ENCODE measurements around the gene TRIP4. TPM values are rescaled to one million over a fixed set of nuclear protein-coding genes. Genes with fewer than 3 reads are reported as not detected.
A peak's percentile ranks its signal among the peaks of the same experiment; 100 is the strongest.
"Not testable (repeated sequence)": the region's sequence is repeated elsewhere in the genome, so short reads cannot be mapped to it uniquely, and the experiment has no call there.

Gene TRIP4
- total RNA-seq, 4 donors from 2014 or later: 16.9 to 53.3 (median 23.9) TPM

DNA sequence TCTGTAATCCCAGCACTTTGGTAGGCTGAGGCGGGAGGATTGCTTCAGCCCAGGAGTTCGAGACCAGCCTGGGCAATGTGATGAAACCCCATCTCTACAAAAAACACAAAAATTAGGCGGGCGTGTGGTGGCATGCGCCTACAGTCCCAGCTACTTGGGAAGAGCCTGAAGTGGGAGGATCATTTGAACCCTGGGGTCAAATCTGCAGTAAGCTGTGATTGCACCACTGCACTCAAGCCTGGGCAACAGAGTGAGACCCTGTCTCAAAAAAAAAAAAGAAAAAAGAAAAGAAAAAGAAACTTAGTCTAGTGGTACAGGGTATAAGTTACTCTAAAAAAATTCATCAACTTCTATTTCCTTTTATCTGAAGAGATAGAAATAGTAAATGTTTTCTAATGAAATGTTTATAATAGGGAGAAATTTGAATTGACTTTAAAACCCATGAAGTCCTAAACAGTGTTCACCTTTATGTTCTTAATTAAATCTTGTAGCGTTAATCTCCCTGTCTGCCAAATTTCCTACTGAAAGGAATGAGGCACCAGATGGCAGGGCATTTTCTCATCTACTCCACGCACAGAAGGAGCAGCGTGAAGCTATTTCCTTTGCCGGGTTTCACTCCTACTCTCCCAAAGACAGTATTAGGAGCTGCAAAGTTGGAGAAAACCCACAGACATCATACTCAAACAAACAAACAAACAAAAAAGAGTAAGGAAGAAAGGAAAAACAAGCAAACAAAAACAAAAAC lies 8.2 kb upstream of the TRIP4 start:
- H3K4me3 ChIP-seq: no peak overlapping the region
- in situ Hi-C loops (cut with MboI; ENCODE audit: low pct_ligation_motif_present in 1 of 4, low pct_unique_long_range_greater_than_20kb in 1 of 4, low sequenced_read_pairs in 3 of 4): no loop called here
- WGBS, 2 donors (ENCODE audit: low coverage in 1 of 2): 67 to 73% methylated on average over 5 to 9 of the region's 9 CpGs
- intact Hi-C loops (cut with DNase I; ENCODE audit: low total_unique reads): no loop called here
- H3K4me1 ChIP-seq: peaks cover 11 to 17% (median 12%) of the 10 kb centered on the region in 4 donors
- no peak overlapping the region for H3K27ac ChIP-seq
- TF ChIP-seq POLR2AphosphoS5 (IDR thresholded peaks at IDR 0.05) (no peak), EP300 (IDR thresholded peaks at IDR 0.05; ENCODE audit: low read depth) (no peak), CTCF (IDR thresholded peaks at IDR 0.05) (no peak), POLR2A (IDR thresholded peaks at IDR 0.05) (no peak)
- H3K36me3 ChIP-seq: no peaks in the 10 kb centered on the region
- no peaks in the 10 kb centered on the region for H3K27me3 ChIP-seq
- no peaks in the 10 kb centered on the region for H3K9me3 ChIP-seq
- no peak for DNase-seq

GRCh38 chr15:64380130-64380870 lies 7.3 kb upstream of the TRIP4 start:
- in situ Hi-C loops (cut with MboI; ENCODE audit: low pct_ligation_motif_present in 1 of 4, low pct_unique_long_range_greater_than_20kb in 1 of 4, low sequenced_read_pairs in 3 of 4); H3K27ac ChIP-seq; H3K9me3 ChIP-seq; H3K27me3 ChIP-seq; H3K36me3 ChIP-seq; DNase-seq; intact Hi-C loops (cut with DNase I; ENCODE audit: low total_unique reads): not testable (repeated sequence)
- WGBS, 2 donors (ENCODE audit: low coverage in 1 of 2): 47 to 56% methylated on average over 3 to 11 of the region's 11 CpGs
- Histone ChIP-seq H3K4me3 (peak overlapping the region in 3 of 4 donors; percentile 50 to 59 (median 57)), H3K4me1 (peaks cover 11 to 17% (median 12%) of the 10 kb centered on the region in 4 donors)

GRCh38 chr15:64381000-64381751 lies 6.5 kb upstream of the TRIP4 start, which contains the start of gene PCLAF:
Gene PCLAF, minus strand, starts transcription at chr15:64381441. Its CDS starts 70 bp downstream, at chr15:64381371.
- in situ Hi-C loops (cut with MboI; ENCODE audit: low pct_ligation_motif_present in 1 of 4, low pct_unique_long_range_greater_than_20kb in 1 of 4, low sequenced_read_pairs in 3 of 4) (no loop called here), intact Hi-C loops (cut with DNase I; ENCODE audit: low total_unique reads) (no loop called here)
- TF ChIP-seq POLR2AphosphoS5 (IDR thresholded peaks at IDR 0.05): no peak
- TF ChIP-seq CTCF (IDR thresholded peaks at IDR 0.05): peak in 3 of 5 experiments; percentile 7 to 21 (median 9)
- no peak for TF ChIP-seq EP300 (IDR thresholded peaks at IDR 0.05; ENCODE audit: low read depth)
- no peak for TF ChIP-seq POLR2A (IDR thresholded peaks at IDR 0.05)
- peaks cover 11 to 17% (median 12%) of the 10 kb centered on the region in 4 donors for H3K4me1 ChIP-seq
- no peaks in the 10 kb centered on the region for H3K27me3 ChIP-seq
- 2 to 4% methylated on average over 7 to 37 of the region's 38 CpGs for WGBS, 2 donors (ENCODE audit: low coverage in 1 of 2)
- H3K4me3 ChIP-seq: peak within 1 kb of the TSS; percentile 50 to 64 (median 58)
- no peaks in the 10 kb centered on the region for H3K9me3 ChIP-seq
- H3K36me3 ChIP-seq: no peaks in the 10 kb centered on the region
- peak; percentile 94 for DNase-seq
- peak within 1 kb of the TSS in 2 of 4 donors; percentile 31 to 55 for H3K27ac ChIP-seq

DNA sequence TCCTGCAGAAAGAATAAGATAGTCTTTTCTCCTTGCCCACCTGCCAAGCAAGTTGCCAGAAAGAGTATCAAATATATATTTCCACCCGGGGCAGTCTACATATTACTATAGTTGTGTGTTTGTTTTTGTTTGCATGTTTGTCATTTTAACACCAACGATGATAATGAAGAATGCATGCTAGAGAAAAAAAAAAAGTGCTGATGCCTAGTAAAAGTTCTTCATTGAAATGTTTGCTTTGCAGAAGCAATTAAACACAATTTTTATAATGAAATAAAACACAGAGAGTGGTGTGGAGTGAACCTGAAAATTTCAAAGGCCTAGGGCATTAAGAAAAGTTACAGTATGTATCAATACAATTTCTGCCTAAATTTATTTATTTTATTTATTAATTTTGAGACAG lies 3.9 kb upstream of the TRIP4 start:
- TF ChIP-seq EP300 (IDR thresholded peaks at IDR 0.05; ENCODE audit: low read depth) (no peak), CTCF (IDR thresholded peaks at IDR 0.05) (no peak), POLR2AphosphoS5 (IDR thresholded peaks at IDR 0.05) (no peak), POLR2A (IDR thresholded peaks at IDR 0.05) (no peak)
- DNase-seq: no peak
- 79 to 85% methylated on average over 2 of the region's 2 CpGs for WGBS, 2 donors (ENCODE audit: low coverage in 1 of 2)
- no peaks in the 10 kb centered on the region for H3K36me3 ChIP-seq
- no peak overlapping the region for H3K27ac ChIP-seq
- peaks cover 13 to 34% (median 18%) of the 10 kb centered on the region in 4 donors for H3K4me1 ChIP-seq
- in situ Hi-C loops (cut with MboI; ENCODE audit: low pct_ligation_motif_present in 1 of 4, low pct_unique_long_range_greater_than_20kb in 1 of 4, low sequenced_read_pairs in 3 of 4): no loop called here
- H3K4me3 ChIP-seq: no peak overlapping the region
- intact Hi-C loops (cut with DNase I; ENCODE audit: low total_unique reads): no loop called here
- no peaks in the 10 kb centered on the region for H3K27me3 ChIP-seq
- no peaks in the 10 kb centered on the region for H3K9me3 ChIP-seq

Measured in transverse colon (tissue), 4 donors.